Activated T-cell treated with anti-CD3 and anti-CD28 coated beads, Interleukin-2, amount 50 U/mL, for 24 hours (primary cell): ENCODE data around the gene RNF34.

Source experiments
- DNase-seq: peaks from one replicate; pipeline ENCODE4 v3.0.0-alpha.2; 2020
- H3K27ac Mint-ChIP-seq: 2 replicates; pipeline ENCODE4 v1.8.0; 2020; ENCODE audit warnings: mild to moderate bottlenecking, mixed read lengths
- H3K27me3 Mint-ChIP-seq: 2 replicates; pipeline ENCODE4 v1.8.0; 2020; ENCODE audit warnings: mixed read lengths
- H3K36me3 Mint-ChIP-seq: 2 replicates; pipeline ENCODE4 v1.8.0; 2020; ENCODE audit warnings: low read depth, mixed read lengths
- H3K4me1 Mint-ChIP-seq: 2 replicates; pipeline ENCODE4 v1.8.0; 2020; ENCODE audit warnings: low read depth, mixed read lengths
- H3K4me3 Mint-ChIP-seq: 2 replicates; pipeline ENCODE4 v1.8.0; 2020; ENCODE audit warnings: mild to moderate bottlenecking, moderate library complexity, mixed read lengths
- H3K9me3 Mint-ChIP-seq: 2 replicates; pipeline ENCODE4 v1.8.0; 2020; ENCODE audit warnings: mixed read lengths

RNF34 gene

GRCh38 chr12:121455766-121456420 lies 56.0 kb downstream of the RNF34 start:
- Mint-ChIP-seq H3K27me3 (no peaks in the 10 kb centered on the region), H3K4me3 (no peak overlapping the region), H3K27ac (peak overlapping the region; percentile 59), H3K9me3 (no peaks in the 10 kb centered on the region), H3K36me3 (peaks cover 48% of the 10 kb centered on the region), H3K4me1 (peaks cover 61% of the 10 kb centered on the region)
- DNase-seq = no peak

- Mint-ChIP-seq H3K4me3 (no peak overlapping the region), H3K4me1 (peaks cover 62% of the 10 kb centered on the region), H3K27me3 (no peaks in the 10 kb centered on the region), H3K36me3 (peaks cover 48% of the 10 kb centered on the region), H3K27ac (peak overlapping the region; percentile 47), H3K9me3 (no peaks in the 10 kb centered on the region)
- no peak for DNase-seq
Measured at GRCh38 chr12:121456551-121456950, 56.6 kb downstream of the RNF34 start.

- H3K4me3 Mint-ChIP-seq = no peak overlapping the region
- H3K36me3 Mint-ChIP-seq = peaks cover 52% of the 10 kb centered on the region
- H3K27ac Mint-ChIP-seq = peak overlapping the region; percentile 92
- no peaks in the 10 kb centered on the region for H3K9me3 Mint-ChIP-seq
- no peaks in the 10 kb centered on the region for H3K27me3 Mint-ChIP-seq
- peaks cover 67% of the 10 kb centered on the region for H3K4me1 Mint-ChIP-seq
- DNase-seq = no peak
Measured at GRCh38 chr12:121461048-121461447, 61.1 kb downstream of the RNF34 start.

- Mint-ChIP-seq H3K4me3 (peak overlapping the region; percentile 8), H3K36me3 (peaks cover 39% of the 10 kb centered on the region), H3K27ac (peak overlapping the region; percentile 29), H3K4me1 (peaks cover 56% of the 10 kb centered on the region), H3K27me3 (no peaks in the 10 kb centered on the region), H3K9me3 (no peaks in the 10 kb centered on the region)
- no peak for DNase-seq
Measured at GRCh38 chr12:121464331-121464730, 64.4 kb downstream of the RNF34 start.

DNA sequence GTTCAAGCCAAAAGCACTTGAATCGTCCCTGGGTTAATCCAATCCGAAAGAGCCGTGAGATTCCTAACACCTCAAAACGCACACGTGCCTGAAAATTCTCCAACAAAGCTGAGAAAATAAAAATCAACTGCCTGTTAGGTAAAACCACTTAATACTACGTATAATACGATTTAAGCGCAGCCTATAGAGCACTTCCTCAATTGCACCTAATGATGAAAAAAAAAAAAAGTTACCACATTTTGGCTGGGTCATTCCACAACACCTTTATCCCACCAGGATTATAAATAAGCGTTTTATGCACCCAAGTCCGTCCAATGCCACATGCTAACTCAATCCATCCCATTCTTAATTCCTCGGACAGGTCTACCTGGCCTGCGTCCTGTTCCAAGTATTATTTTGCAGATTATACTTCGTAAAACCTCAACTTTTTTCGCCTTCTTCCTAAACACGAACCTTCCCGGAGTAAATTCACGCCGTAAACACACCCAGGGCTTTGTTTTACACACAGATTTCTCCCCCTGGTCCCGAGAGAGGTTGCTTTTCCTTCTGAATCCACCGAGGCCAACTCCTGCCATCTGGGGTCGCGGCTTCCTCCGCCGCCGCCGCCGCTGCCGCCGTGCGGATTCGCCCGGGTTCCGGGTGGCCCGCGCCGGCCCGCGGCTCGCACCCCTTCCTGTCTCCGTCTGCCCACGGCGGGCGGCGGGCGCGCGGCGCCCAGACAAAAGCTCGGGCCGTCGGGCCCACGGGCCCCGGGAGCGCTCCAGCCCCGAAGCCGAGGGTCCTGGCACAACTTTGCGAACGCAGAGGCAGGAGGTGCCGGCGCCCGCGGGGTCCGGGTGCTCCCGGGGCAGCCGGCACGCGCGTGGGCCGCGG lies 66.2 kb downstream of the RNF34 start:
- H3K9me3 Mint-ChIP-seq = no peaks in the 10 kb centered on the region
- peak; percentile 68 for DNase-seq
- peaks cover 39% of the 10 kb centered on the region for H3K4me1 Mint-ChIP-seq
- H3K27me3 Mint-ChIP-seq = no peaks in the 10 kb centered on the region
- H3K36me3 Mint-ChIP-seq = peaks cover 31% of the 10 kb centered on the region
- peak overlapping the region; percentile 93 for H3K27ac Mint-ChIP-seq
- H3K4me3 Mint-ChIP-seq = peak overlapping the region; percentile 92

- H3K36me3 Mint-ChIP-seq = peaks cover 22% of the 10 kb centered on the region
- no peaks in the 10 kb centered on the region for H3K9me3 Mint-ChIP-seq
- peak overlapping the region; percentile 11 for H3K27ac Mint-ChIP-seq
- DNase-seq = peak; percentile 94
- H3K4me3 Mint-ChIP-seq = peak overlapping the region; percentile 65
- no peaks in the 10 kb centered on the region for H3K27me3 Mint-ChIP-seq
- peaks cover 30% of the 10 kb centered on the region for H3K4me1 Mint-ChIP-seq
Measured at GRCh38 chr12:121466794-121467637, 67.1 kb downstream of the RNF34 start.

- Mint-ChIP-seq H3K9me3 (no peaks in the 10 kb centered on the region), H3K36me3 (peaks cover 21% of the 10 kb centered on the region), H3K4me3 (peak overlapping the region; percentile 61), H3K27ac (no peak overlapping the region), H3K4me1 (peaks cover 29% of the 10 kb centered on the region), H3K27me3 (no peaks in the 10 kb centered on the region)
- DNase-seq = no peak
Measured at GRCh38 chr12:121467638-121468498, 68.0 kb downstream of the RNF34 start.

DNA sequence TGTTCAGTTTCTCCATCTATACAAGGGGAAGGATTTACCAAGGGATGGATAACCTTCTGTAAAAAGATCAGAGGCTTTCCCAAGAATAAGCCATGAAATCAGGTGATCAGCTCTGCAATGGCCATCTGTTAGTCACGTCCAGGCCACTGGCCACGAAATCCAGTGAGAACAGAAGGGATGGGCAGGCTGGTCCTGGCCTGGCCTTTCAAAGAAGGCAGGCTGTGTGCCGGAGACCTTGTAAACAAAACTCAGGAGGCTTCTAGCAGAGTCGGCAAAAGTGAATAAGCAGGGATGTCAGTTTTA lies 68.5 kb downstream of the RNF34 start:
- Mint-ChIP-seq H3K27me3 (no peaks in the 10 kb centered on the region), H3K9me3 (no peaks in the 10 kb centered on the region), H3K4me1 (peaks cover 29% of the 10 kb centered on the region), H3K27ac (peak overlapping the region; percentile 40), H3K36me3 (peaks cover 21% of the 10 kb centered on the region), H3K4me3 (no peak overlapping the region)
- no peak for DNase-seq

- H3K4me3 Mint-ChIP-seq = no peak overlapping the region
- H3K9me3 Mint-ChIP-seq = no peaks in the 10 kb centered on the region
- no peaks in the 10 kb centered on the region for H3K27me3 Mint-ChIP-seq
- H3K36me3 Mint-ChIP-seq = peaks cover 6% of the 10 kb centered on the region
- H3K27ac Mint-ChIP-seq = peak overlapping the region; percentile 6
- H3K4me1 Mint-ChIP-seq = peaks cover 12% of the 10 kb centered on the region
- DNase-seq = no peak
Measured at GRCh38 chr12:121470751-121471150, 70.8 kb downstream of the RNF34 start.

- Mint-ChIP-seq H3K27me3 (no peaks in the 10 kb centered on the region), H3K36me3 (no peaks in the 10 kb centered on the region), H3K4me3 (no peak overlapping the region), H3K27ac (no peak overlapping the region), H3K9me3 (no peaks in the 10 kb centered on the region), H3K4me1 (peaks cover 7% of the 10 kb centered on the region)
- no peak for DNase-seq
Measured at GRCh38 chr12:121472150-121472905, 72.4 kb downstream of the RNF34 start.
